GM12892 (cell line): Measurements from ENCODE around the gene CSNK2A2.

Source experiments
- DNase-seq: peaks from one replicate; pipeline ENCODE4 v3.0.0; 2011; ENCODE audit not compliant: insufficient read length
- FAIRE-seq: peaks from 2 replicates; lab custom pipeline; 2011; peaks lifted over from hg19 to GRCh38; lab: Jason Lieb, UNC
- POLR2A ChIP-seq: IDR thresholded peaks from 2 replicates; pipeline ENCODE4 v1.6.1; 2011; ENCODE audit warnings: low read depth, low read length, control low read depth
- POLR2AphosphoS5 ChIP-seq: IDR thresholded peaks from 2 replicates; pipeline ENCODE4 v1.6.1; 2011; ENCODE audit warnings: low read depth, low read length, control low read depth
- TAF1 ChIP-seq: IDR thresholded peaks from 2 replicates; pipeline ENCODE4 v1.6.1; 2011; ENCODE audit warnings: low read depth, mild to moderate bottlenecking, control low read depth, low read length, borderline replicate concordance

Gene CSNK2A2

GRCh38 chr16:58120234-58120633 lies 77.7 kb downstream of the CSNK2A2 start:
- FAIRE-seq = no peak
- TF ChIP-seq TAF1 (no peak), POLR2AphosphoS5 (no peak), POLR2A (no peak)
- DNase-seq = no peak

- FAIRE-seq (no peak), DNase-seq (no peak)
- no peak for TF ChIP-seq POLR2A
Observed at GRCh38 chr16:58119509-58119845, 78.4 kb downstream of the CSNK2A2 start.

GRCh38 chr16:58118801-58119508 lies 79.0 kb downstream of the CSNK2A2 start:
- FAIRE-seq = no peak
- DNase-seq = no peak
- no peak for TF ChIP-seq POLR2AphosphoS5
- TF ChIP-seq POLR2A = no peak
- TF ChIP-seq TAF1 = no peak

GRCh38 chr16:58116529-58116928 lies 81.4 kb downstream of the CSNK2A2 start:
- no peak for DNase-seq
- no peak for TF ChIP-seq POLR2A
- no peak for TF ChIP-seq POLR2AphosphoS5
- no peak for TF ChIP-seq TAF1
- FAIRE-seq = no peak

- TF ChIP-seq POLR2A (no peak), TAF1 (no peak), POLR2AphosphoS5 (no peak)
- DNase-seq = no peak
- FAIRE-seq = no peak
Observed at GRCh38 chr16:58116081-58116480, 81.8 kb downstream of the CSNK2A2 start.

GRCh38 chr16:58114827-58115825 lies 82.8 kb downstream of the CSNK2A2 start:
- TF ChIP-seq POLR2A (no peak), POLR2AphosphoS5 (no peak), TAF1 (no peak)
- FAIRE-seq (no peak), DNase-seq (no peak)

GRCh38 chr16:58111302-58111627 lies 86.6 kb downstream of the CSNK2A2 start:
- FAIRE-seq (no peak), DNase-seq (no peak)
- no peak for TF ChIP-seq POLR2A
- no peak for TF ChIP-seq TAF1
- TF ChIP-seq POLR2AphosphoS5 = no peak

GRCh38 chr16:58110571-58111301 lies 87.2 kb downstream of the CSNK2A2 start:
- DNase-seq (no peak), FAIRE-seq (no peak)
- no peak for TF ChIP-seq POLR2A
- no peak for TF ChIP-seq TAF1
- no peak for TF ChIP-seq POLR2AphosphoS5

- no peak for FAIRE-seq
- DNase-seq = no peak
- no peak for TF ChIP-seq POLR2AphosphoS5
- no peak for TF ChIP-seq TAF1
- no peak for TF ChIP-seq POLR2A
Observed at GRCh38 chr16:58109881-58110280, 88.0 kb downstream of the CSNK2A2 start.

- no peak for TF ChIP-seq POLR2A
- no peak for TF ChIP-seq POLR2AphosphoS5
- no peak for TF ChIP-seq TAF1
- no peak for DNase-seq
- no peak for FAIRE-seq
Observed at GRCh38 chr16:58109330-58109729, 88.6 kb downstream of the CSNK2A2 start.
